Osteocyte (in vitro differentiated cells): Measurements from ENCODE around the gene FGF23. TPM values are rescaled to one million over a fixed set of nuclear protein-coding genes. Genes with fewer than 3 reads are reported as not detected.
A peak's percentile ranks its signal among the peaks of the same experiment; 100 is the strongest.

Experiments
- DNase-seq: peaks from one replicate; pipeline ENCODE4 v3.0.0; 2021; ENCODE audit warnings: mixed read lengths; ENCODE audit not compliant: unreplicated experiment; ENCODE audit errors: extremely low spot score
- H3K27ac Mint-ChIP-seq: one replicate; pipeline ENCODE4 v1.8.0; 2021; ENCODE audit warnings: mild to moderate bottlenecking, mixed read lengths; ENCODE audit not compliant: unreplicated experiment
- H3K27me3 Mint-ChIP-seq: one replicate; pipeline ENCODE4 v1.8.0; 2021; ENCODE audit warnings: mixed read lengths; ENCODE audit not compliant: unreplicated experiment
- H3K36me3 Mint-ChIP-seq: one replicate; pipeline ENCODE4 v1.8.0; 2021; ENCODE audit warnings: mixed read lengths; ENCODE audit not compliant: unreplicated experiment
- H3K4me1 Mint-ChIP-seq: one replicate; pipeline ENCODE4 v1.8.0; 2021; ENCODE audit warnings: mixed read lengths; ENCODE audit not compliant: unreplicated experiment
- H3K4me3 Mint-ChIP-seq: one replicate; pipeline ENCODE4 v1.8.0; 2021; ENCODE audit warnings: mild to moderate bottlenecking, moderate library complexity, mixed read lengths; ENCODE audit not compliant: unreplicated experiment
- H3K9me3 Mint-ChIP-seq: one replicate; pipeline ENCODE4 v1.8.0; 2021; ENCODE audit warnings: mixed read lengths; ENCODE audit not compliant: unreplicated experiment
- CTCF ChIP-seq: fragments of 200-600 bp; sonication (generic); IDR thresholded peaks from 2 replicates; pipeline ENCODE4 v1.5.0; 2021; ENCODE audit warnings: antibody characterized with exemption, mild to moderate bottlenecking, moderate library complexity
- total RNA-seq: library from RNA; stranded (reverse); gene quantifications from 2 replicates; pipeline ENCODE4 v1.2.1, GENCODE V29; 2021

The FGF23 gene
- total RNA-seq, 1 donor from 2014 or later: not detected

- no peak for TF ChIP-seq CTCF
- no peaks in the 10 kb centered on the region for H3K4me1 Mint-ChIP-seq
Measured at GRCh38 chr12:4401117-4401516, 21.6 kb upstream of the FGF23 start.

DNA sequence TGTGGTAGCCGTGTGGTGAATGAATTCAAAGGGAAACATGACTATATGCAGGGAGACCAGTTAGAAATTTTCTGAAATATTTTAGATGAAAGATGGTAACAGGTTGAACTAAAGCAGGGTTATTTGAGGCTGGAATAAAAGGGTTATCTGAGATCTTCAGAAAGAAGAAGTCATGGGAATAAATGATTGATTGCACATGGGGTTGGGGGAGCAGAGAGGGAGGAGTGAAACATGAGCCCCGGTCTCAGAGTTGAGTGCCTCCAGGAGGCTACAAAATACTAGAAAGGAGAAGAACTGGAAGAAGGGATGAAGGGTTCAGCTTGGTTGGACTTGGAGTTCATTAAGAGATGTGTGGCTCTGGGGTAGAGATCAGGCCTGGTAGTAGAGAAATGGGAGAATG is 16.3 kb upstream of the FGF23 start:
- Mint-ChIP-seq H3K27ac (no peak overlapping the region), H3K27me3 (peaks cover 31% of the 10 kb centered on the region), H3K9me3 (no peaks in the 10 kb centered on the region), H3K36me3 (no peaks in the 10 kb centered on the region), H3K4me1 (no peaks in the 10 kb centered on the region), H3K4me3 (no peak overlapping the region)
- no peak for TF ChIP-seq CTCF
- DNase-seq: no peak

More at GRCh38 chr12:4401117-4401516, 21.6 kb upstream of the FGF23 start:
- Mint-ChIP-seq H3K27ac (no peak overlapping the region), H3K36me3 (no peaks in the 10 kb centered on the region), H3K4me3 (no peak overlapping the region), H3K9me3 (no peaks in the 10 kb centered on the region), H3K27me3 (peaks cover 24% of the 10 kb centered on the region)
- DNase-seq: no peak

DNA sequence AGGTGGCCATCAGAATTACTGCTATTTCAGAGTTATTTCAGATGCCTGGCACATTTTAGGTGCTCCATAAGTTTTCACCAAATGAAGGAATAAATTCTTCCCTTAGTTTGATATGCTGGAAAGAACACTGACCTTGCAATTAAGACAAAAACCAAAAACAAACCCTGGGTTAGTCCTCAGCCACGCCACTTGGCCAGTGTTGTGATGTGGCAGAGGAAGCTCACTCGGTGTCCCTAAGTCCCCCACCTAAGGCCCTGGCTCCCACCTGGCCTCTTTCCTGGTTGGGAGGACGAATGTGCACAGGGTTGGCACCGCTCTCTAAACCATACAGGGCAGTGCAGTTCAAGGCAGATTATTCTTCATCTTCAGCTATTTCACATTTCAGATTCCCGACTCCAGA is 13.7 kb upstream of the FGF23 start:
- Mint-ChIP-seq H3K4me1 (no peaks in the 10 kb centered on the region), H3K36me3 (no peaks in the 10 kb centered on the region), H3K27me3 (peaks cover 23% of the 10 kb centered on the region), H3K4me3 (no peak overlapping the region), H3K9me3 (no peaks in the 10 kb centered on the region), H3K27ac (no peak overlapping the region)
- DNase-seq: no peak
- no peak for TF ChIP-seq CTCF

DNA sequence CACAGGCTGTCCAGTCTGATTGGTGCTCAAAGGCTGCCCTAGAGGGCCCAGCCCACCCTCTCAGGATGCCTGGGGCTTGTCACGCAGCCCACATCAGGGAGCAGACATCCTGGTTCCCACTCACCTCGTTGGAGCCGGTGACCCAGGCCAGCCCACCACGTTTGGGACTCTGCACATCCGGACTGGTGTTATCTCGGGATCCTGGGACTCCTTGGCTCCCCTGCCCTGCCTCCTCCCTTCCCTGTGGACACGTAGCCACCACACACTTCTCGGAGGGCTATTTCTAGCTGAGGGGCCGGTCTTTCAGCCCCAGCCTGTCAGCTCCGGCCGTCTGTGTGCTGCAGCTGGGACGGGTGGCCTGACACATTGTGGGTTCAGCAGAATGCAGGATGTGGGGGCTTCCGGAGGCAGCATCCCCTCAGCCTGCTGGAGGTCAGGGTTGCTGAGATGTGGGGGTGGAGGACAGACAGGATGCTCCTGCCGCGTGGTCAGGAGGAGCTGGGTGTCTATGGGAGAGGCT is 12.8 kb upstream of the FGF23 start:
- no peak for TF ChIP-seq CTCF
- H3K36me3 Mint-ChIP-seq: no peaks in the 10 kb centered on the region
- H3K4me1 Mint-ChIP-seq: no peaks in the 10 kb centered on the region
- H3K4me3 Mint-ChIP-seq: no peak overlapping the region
- H3K9me3 Mint-ChIP-seq: no peaks in the 10 kb centered on the region
- H3K27ac Mint-ChIP-seq: no peak overlapping the region
- peaks cover 22% of the 10 kb centered on the region for H3K27me3 Mint-ChIP-seq
- no peak for DNase-seq

DNA sequence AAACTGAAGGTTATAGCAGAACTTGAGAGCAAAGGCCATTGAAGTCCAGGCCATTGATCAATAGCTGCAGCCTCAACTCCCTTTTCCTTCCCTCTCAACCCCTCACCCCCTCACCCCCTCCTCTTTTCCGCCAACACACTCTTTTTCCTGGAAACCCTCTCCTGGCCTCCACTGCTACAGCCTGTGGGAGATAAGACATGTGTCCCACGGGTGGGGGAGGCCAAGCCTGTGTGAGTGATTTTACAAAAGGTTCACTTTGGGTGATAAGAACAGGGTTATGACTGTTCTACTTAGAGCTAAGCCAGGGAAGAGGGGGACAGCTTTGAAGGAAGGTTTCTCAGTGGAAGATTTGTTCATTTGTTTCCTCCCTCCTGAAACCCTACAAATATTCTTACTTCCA is 9.2 kb upstream of the FGF23 start:
- no peak for TF ChIP-seq CTCF
- Mint-ChIP-seq H3K9me3 (no peaks in the 10 kb centered on the region), H3K4me1 (no peaks in the 10 kb centered on the region), H3K4me3 (no peak overlapping the region), H3K36me3 (no peaks in the 10 kb centered on the region), H3K27me3 (peaks cover 24% of the 10 kb centered on the region), H3K27ac (no peak overlapping the region)
- peak; percentile 17 for DNase-seq
